Measurements from ENCODE around the gene LRRC40.

GRCh38 chr1:70204139-70204538 is 1.2 kb downstream of the LRRC40 start:
- TF ChIP-seq POLR2A (IDR thresholded peaks at IDR 0.05), result no peak
- no peak for TF ChIP-seq CTCF (IDR thresholded peaks at IDR 0.05)
